Measurements from ENCODE around the gene FBXO15. TPM values are rescaled to one million over a fixed set of nuclear protein-coding genes. Genes with fewer than 3 reads are reported as not detected.

Gene FBXO15
- total RNA-seq, 4 donors from 2014 or later = 0.60 to 0.80 TPM; not detected in 2

DNA sequence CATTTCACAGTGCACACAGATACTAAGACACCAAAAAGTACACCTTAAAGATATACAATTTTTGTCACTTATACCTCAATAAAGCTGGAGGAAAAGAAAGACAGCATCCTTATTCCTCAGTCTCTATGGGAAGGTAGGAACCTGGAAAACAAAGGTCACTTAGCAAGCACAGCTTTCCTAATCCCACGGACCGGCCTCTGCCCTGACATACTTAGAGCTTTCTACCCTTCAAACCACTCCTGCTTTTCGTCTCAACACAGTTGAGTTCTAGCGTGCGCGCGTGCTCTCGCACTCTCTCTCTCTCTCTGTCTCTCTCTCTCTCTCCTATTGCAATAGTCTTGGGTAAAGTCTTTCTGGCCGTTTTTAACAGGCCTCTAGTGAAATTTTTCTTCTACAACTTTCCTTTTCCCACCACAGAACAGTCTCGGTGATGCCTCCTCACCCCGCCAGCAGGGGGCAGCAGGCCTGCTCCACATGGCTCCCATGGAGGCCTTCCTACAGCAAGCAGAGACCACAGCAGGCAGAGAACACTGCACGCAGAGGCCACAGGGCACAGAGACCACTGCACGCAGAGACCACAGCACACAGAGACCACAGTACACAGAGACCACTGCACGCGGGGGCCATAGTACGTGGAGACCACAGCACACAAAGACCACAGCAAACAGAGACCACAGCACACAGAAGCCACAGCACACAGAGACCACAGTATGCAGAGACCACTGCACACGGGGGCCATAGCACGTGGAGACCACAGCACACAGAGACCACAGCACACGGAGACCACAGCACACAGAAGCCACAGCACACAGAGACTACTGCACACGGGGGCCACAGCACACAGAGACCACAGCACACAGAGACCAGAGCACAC is 106.9 kb downstream of the FBXO15 start:
- H3K27ac ChIP-seq = no peak overlapping the region
- no peaks in the 10 kb centered on the region for H3K4me1 ChIP-seq
- no peaks in the 10 kb centered on the region for H3K9me3 ChIP-seq
- no peaks in the 10 kb centered on the region for H3K36me3 ChIP-seq
- WGBS = 79% methylated on average over 14 of the region's 20 CpGs
- H3K4me3 ChIP-seq = no peak overlapping the region
- H3K27me3 ChIP-seq = no peaks in the 10 kb centered on the region
- DNase-seq (ENCODE audit: low spot score in 2 of 2) = no peak
- TF ChIP-seq, protein P1, sequence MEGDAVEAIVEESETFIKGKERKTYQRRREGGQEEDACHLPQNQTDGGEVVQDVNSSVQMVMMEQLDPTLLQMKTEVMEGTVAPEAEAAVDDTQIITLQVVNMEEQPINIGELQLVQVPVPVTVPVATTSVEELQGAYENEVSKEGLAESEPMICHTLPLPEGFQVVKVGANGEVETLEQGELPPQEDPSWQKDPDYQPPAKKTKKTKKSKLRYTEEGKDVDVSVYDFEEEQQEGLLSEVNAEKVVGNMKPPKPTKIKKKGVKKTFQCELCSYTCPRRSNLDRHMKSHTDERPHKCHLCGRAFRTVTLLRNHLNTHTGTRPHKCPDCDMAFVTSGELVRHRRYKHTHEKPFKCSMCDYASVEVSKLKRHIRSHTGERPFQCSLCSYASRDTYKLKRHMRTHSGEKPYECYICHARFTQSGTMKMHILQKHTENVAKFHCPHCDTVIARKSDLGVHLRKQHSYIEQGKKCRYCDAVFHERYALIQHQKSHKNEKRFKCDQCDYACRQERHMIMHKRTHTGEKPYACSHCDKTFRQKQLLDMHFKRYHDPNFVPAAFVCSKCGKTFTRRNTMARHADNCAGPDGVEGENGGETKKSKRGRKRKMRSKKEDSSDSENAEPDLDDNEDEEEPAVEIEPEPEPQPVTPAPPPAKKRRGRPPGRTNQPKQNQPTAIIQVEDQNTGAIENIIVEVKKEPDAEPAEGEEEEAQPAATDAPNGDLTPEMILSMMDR (IDR thresholded peaks at IDR 0.05) = peak in 1 of 2 donors; percentile 39
- TF ChIP-seq POLR2A (IDR thresholded peaks at IDR 0.05) (no peak), POLR2AphosphoS5 (IDR thresholded peaks at IDR 0.05) (no peak)

DNA sequence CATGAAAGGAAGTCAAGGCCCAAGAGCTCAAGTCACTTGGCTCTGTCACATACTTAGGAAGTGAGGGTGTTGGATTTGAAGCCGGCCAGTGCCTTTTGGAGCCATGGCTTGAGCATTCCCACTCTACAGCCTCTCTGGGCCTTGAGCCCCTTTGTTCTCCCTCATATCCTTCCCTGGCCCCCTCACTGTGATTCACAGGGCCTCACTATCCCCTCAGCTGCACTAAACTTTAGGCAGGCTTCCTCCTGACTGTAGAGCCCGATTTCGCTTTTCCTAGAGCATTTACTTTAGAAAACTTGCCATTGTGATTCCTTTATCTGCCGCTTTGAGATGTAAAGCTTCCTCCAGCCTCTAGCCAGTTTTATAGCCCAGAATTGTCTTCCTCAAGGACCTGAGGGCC is 107.6 kb downstream of the FBXO15 start:
- WGBS = 94% methylated on average over 4 of the region's 4 CpGs

DNA sequence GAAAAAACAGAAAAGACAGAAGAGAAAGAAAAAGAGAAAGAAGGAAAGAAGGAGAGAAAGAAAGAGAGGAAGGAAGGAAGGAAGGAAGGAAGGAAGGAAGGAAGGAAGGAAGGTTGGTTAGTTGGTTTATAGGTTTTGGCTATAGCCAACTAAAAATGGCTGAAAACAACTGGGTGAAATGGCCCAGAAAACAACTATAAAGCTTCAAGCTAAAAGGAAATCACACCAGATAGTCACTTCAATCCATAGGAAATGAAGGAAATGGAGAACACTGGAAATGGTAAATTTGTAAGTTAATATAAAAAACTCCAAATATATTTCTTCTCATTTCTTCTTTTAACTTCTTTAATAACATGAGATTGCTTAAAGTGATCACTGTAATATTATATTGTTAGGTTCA is 118.5 kb downstream of the FBXO15 start:
- no peaks in the 10 kb centered on the region for H3K4me1 ChIP-seq
- TF ChIP-seq POLR2AphosphoS5 (IDR thresholded peaks at IDR 0.05) = no peak
- no peak for TF ChIP-seq EP300 (IDR thresholded peaks at IDR 0.05)
- TF ChIP-seq, protein P1 (IDR thresholded peaks at IDR 0.05) = no peak
- no peak for TF ChIP-seq POLR2A (IDR thresholded peaks at IDR 0.05)
- H3K9me3 ChIP-seq = no peaks in the 10 kb centered on the region
- DNase-seq (ENCODE audit: low spot score in 2 of 2) = no peak
- H3K27me3 ChIP-seq = no peaks in the 10 kb centered on the region
- no peaks in the 10 kb centered on the region for H3K36me3 ChIP-seq
- no peak overlapping the region for H3K4me3 ChIP-seq
- no peak overlapping the region for H3K27ac ChIP-seq

More for the DNA sequence above, 107.6 kb downstream of the FBXO15 start:
- no peaks in the 10 kb centered on the region for H3K4me1 ChIP-seq
- DNase-seq (ENCODE audit: low spot score in 2 of 2) = no peak
- no peaks in the 10 kb centered on the region for H3K36me3 ChIP-seq
- H3K9me3 ChIP-seq = no peaks in the 10 kb centered on the region
- H3K27ac ChIP-seq = no peak overlapping the region
- no peaks in the 10 kb centered on the region for H3K27me3 ChIP-seq
- no peak overlapping the region for H3K4me3 ChIP-seq
- TF ChIP-seq POLR2AphosphoS5 (IDR thresholded peaks at IDR 0.05) (no peak), POLR2A (IDR thresholded peaks at IDR 0.05) (no peak), EP300 (IDR thresholded peaks at IDR 0.05) (no peak)
- TF ChIP-seq, protein P1 (IDR thresholded peaks at IDR 0.05) = no peak

Other genes with a start within 250 kb of the FBXO15 start
- 10 to 100 TPM; 17.9 to 38.0 (median 24.1) TPM for gene TIMM21, start 689 bp upstream of the FBXO15 start, total RNA-seq
- 100 to 1,000 TPM; 103 to 258 (median 147) TPM for gene CYB5A, start 144.1 kb upstream of the FBXO15 start, total RNA-seq
- gene C18orf63, start 168.0 kb upstream of the FBXO15 start, total RNA-seq = not detected